KG1 (cell line): ENCODE measurements around the gene ERLEC1.
"Not testable (repeated sequence)": the region's sequence is repeated elsewhere in the genome, so short reads cannot be mapped to it uniquely, and the experiment has no call there.

ENCODE experiments used
- DNase-seq: peaks from one replicate; lab custom pipeline; 2025; lab: John Stamatoyannopoulos, UW

The ERLEC1 gene

DNA sequence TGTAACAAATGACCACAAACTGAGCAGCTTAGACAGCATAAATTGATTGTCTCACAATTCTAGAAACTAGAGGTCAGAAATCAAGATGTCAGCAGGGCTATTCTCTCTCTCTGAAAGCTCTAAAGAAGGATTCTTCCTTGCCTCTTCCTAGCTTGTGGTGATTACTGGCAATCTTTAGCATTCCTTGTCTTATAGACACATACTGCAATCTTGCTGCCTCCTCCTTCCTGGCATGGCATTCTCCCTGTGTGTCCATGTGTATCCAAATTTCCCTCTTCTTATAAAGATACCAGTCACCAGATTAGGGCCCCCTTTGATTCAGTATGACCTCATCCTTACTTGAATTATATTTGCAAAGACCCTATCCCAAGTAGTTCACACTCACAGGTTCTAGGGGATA, 2.4 kb upstream of the ERLEC1 start:
- DNase-seq, result no peak

DNA sequence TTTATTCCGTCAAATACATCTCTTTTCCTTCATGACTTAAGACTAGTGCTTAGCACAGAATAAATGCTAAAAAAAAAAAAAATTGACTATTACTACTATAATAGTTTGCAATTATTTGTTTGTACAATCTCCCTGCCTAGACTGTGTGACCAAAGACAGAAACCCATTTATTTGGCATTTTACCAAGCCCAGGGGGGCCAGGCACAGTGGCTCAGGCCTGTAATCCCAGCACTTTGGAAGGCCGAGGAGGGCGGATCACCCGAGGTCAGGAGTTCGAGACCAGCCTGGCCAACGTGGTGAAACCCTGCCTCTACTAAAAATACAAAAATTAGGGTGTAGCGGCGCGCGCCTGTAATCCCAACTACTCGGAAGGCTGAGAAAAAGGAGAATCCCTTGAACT, 1.5 kb upstream of the ERLEC1 start:
- DNase-seq, result no peak

DNA sequence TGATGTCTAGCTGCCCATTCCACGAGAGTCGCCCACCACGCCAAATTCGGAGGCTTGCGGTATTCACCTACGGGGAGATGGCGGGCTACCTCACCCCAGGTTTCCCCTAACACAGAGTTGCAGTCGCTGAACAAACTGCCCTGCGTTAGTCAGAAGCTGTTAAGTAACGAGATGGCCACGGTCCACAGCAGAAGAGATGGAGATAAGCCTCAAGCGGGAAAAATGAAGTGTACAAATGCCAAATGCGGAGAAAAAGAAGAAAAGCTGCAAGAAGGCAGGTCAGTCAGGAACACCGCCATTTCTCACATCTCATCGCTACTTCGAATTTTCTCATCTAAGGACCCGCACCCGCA, 516 bp upstream of the ERLEC1 start:
- DNase-seq, result no peak

DNA sequence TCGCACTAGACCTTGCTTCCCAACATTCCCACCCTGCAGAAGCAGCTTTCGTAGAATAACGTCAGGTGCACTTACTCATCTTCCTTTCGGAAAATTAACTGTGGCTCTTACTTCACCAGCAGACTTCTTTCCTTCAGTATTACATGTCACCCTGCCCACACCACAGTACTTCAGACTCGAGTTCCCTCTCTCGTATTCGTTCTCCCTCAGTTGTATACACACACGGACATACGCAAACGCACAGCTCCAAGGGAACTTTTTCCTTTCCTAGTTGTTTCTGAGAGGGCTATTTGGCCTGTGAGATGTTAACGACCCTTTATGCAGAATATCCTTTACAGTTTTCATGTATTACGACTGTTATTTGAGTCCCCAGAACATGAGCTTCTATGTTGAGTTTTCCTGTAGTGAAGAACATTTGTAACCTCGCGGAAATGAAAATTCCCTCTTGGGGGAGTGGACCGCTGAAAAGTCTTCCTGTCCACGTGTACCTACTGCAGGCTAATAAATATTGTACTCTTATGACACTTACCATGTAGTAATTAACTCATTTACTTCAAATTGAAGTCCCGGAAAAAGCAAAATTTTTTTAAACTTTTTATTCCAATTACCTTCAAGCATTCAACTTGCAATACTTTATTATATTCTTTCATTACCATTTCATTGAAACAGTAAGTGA, 908 bp downstream of the ERLEC1 start:
- DNase-seq, result no peak

DNA sequence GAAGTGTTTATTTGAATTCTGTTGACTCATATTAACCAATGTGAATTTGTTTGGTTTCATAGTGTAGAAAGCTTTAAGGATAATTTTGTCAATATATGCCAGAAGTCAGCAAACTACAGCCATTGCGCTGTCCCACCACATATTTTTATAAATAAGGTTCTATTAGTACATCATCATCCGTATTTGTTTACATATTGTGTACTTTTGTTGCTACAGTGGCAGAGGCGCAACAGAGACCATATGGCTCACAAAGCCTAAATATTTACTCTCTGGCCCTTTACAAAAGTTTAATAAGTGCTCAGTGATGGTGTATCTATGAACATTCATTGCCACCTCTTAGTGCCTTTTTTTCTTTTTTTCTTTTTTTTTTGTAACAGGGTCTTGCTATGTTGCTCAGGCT, 6.4 kb downstream of the ERLEC1 start:
- DNase-seq, result no peak

DNA sequence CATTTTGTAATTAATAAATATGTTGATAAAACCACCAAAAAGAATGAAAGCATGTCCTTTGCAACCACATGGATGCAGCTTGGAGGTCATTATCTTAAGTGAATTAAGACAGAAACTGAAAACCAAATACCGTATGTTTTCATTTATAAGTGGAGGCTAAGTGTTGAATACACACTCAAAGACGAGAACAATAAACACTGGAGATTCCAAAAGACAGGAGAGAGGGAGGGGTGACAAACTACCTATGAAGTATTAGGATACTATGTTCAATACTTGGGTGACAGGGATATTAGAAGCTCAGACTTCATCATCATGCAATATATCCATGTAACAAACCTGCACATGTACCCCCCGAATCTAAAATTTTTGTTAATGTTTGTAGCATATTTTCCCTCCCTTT, 7.0 kb downstream of the ERLEC1 start:
- DNase-seq, result no peak

DNA sequence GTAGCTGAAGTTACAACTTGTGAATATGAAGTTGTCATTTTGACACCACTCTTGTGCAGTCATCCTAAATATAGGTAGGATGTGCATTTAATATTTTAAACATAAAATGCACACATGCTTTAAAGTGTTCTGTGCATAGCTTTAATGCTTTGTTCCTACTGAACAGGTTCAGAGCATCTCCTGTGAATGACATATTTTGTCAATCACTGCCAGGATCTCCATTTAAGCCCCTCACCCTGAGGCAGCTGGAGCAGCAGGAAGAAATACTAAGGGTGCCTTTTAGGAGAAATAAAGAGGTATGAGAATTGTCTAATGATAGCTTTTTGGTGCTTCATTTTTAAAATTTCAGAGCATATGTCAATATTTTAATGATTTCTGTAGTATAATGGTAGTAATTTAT, 14.7 kb downstream of the ERLEC1 start:
- DNase-seq, result no peak

DNA sequence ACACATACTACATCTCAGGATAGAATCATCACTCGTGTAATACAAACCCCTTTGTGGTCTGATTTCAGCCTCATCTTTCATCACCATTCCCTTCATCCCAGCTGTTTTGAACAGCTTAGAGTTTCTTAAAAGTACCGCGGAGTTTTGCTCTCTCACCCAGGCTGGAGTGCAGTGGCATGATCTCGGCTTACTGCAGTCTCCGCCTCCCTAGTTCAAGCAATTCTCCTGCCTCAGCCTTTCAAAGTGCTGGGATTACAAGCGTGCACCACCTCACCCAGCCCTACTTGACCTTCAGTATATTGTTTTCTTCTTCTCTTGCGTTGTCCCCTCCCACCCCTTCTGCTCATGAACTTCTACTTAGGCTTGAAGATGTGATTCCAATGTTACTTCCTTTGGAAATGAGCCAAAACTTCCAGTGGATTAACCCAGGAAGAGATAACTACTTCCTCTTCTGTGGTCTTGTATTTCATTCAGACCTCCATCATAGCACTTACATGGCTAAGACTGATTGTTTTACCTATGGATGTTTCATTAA, 15.8 kb downstream of the ERLEC1 start:
- no peak for DNase-seq

DNA sequence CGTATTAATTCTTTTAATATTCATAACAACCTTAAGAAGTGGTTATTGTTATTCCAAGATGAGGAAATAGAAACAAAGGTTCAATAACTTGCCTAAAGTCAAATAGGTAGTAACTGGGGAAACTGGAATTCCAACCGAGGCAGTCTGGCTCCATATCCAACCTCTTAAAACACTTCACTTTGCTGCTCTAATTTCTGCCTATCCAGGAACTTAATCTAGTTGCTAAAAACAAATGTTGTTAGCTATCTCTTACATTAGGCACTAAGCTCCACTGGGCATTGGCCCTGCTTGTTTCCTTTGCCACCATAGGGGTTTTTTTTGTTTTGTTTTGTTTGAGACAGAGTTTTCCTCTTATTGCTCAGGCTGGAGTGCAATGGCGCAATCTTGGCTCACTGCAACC, 24.8 kb downstream of the ERLEC1 start:
- no peak for DNase-seq

DNA sequence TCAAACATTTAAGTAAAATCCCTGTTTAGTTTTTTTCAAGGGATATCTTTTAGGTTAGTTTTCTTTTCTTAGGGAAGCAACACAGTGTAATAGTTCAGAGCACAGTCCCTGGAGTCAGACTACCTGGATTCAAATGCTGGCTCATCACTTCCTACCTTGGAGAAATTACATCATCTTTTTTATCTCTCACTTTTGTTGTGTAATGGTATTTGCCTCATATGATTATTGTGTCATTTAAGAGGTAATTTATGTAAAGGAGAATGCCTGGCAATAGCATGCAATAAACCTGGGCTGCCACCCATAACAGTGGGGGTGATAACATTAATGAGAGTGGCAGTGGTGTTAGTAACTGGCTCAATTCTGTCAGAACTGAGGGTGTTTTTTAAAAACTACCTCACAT, 26.3 kb downstream of the ERLEC1 start:
- DNase-seq, result no peak

DNA sequence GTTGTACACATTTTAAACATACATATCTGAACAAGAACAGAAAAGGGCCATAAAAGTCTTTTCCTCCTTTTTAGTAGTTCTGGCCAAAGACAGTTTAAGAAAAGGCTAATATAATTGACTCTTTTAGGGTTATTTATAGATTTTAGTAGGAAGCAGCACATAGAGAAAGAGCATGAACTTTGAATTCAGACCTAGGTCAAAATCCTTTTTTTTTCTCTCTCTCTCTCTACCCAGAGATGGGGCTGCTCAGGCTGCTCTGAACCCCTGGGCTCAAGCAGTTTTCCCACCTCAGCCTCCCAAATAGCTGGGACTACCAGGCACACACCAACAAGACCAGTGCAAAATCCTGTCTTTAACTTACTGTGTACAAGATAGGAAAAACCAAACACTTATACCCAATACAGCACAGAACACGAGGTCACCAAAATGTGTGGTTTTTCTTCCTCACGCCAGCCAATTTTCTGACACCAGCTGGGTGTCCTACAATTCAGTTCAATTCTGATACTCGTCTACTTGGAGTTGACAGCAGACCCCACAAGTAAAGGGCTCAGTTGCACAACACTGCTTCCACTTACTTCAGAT, 32.1 kb downstream of the ERLEC1 start:
- DNase-seq, result no peak

DNA sequence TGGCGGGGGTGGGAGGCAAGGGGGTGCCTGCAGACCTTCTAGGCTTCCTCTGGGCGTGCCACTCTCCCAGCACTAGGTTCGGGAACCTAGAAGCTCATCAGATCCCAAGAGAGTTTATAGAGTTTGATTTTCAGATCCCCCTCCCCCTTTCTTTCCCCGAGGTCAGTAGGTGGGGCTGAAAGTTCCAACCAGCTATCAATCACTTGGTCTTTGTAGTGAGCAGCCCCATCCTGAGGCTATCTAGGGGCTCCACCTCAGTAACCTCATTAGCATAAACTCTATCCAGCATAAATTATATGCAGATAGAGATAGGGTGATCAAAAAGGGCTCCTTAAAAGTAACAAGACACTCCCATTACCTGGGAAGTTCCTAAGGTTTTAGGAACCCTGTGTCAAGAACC, 32.8 kb downstream of the ERLEC1 start:
- DNase-seq, result no peak

DNA sequence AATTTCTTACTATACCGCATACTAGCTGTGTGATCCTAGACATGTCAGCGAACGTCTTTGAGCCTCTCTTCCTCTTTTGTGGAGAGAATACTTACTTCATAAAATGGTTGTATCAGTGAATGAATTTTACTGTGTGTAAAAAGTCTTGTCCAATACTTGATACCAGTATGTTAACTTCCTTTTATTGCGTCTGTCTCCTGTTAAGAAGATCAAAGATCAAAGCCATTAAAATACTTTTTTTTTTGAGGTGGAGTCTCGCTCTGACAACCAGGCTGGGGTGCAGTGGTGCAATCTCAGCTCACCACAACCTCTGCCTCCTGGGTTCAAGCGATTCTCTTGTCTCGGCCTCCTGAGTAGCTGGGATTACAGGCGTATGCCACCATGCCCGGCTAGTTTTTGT, 33.2 kb downstream of the ERLEC1 start:
- no peak for DNase-seq

DNA sequence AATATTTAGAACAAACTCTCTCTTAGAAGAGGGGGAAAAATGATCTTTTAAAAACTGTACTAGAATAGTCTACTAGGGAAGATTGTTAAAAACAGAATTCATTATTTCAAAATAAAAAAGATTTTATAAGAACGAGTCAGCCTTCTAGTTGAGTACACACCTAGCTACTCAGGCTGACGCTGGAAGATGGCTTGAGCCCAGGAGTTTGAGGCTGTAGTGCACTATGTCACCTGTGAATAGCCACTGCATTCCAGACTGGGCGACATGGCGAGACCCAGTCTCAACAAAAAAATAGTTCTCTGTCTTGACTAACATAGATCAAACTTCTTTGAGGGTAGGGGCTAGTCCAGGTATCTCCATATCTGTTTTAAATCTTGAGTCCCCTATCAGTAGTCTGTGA, 33.9 kb downstream of the ERLEC1 start:
- DNase-seq, result no peak

DNA sequence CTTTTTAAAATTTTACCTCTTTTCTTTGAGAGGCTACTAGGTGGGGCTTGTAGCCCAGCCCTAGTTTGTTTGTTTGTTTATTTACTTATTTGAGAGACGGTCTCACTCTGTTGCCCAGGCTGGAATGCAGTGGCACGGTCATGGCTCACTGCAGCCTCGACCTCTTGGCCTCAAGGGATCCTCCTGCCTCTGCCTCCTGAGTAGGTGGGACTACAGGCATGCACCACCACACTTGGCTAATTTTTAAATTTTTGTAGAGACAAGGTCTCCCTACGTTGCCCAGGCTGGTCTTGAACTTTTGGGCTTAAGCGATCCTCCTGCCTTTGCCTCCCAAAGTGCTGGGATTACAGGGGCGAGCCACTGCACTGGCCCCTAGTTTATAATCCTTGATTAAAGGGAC, 35.0 kb downstream of the ERLEC1 start:
- no peak for DNase-seq

DNA sequence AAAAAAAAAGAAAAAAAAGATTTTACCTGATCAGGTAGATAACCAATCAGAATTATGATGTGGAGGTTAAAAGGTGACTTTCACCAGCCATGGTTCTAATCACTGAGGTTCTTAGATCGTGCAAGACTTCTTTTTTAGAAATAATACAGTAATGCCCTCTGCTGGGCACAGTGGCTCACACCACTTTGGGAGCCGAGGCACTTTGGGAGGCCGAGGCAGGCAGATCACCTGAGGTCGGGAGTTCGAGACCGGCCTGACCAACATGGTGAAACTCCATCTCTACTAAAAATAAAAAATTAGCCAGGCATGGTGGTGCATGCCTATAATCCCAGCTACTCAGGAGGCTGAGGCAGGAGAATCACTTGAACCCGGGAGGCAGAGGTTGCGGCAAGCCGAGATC, 36.8 kb downstream of the ERLEC1 start:
- not testable (repeated sequence) for DNase-seq

DNA sequence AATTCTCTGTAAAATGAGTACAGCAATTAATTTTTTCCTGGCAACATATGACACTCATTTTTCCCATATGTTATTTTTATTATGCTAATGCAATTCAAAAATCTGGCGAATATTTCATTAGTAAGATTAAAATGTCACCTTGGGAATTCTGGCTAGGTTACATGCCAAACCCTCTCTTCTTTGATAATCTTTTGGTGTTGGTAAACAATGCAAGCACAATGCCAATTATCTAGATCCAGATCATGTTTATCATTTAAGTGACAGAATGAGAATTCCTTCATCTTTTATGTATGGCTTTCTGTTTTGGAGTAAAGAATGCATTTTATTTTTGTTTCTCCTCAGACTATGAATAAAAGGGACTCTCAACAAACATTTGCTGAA, 39.2 kb downstream of the ERLEC1 start:
- no peak for DNase-seq

DNA sequence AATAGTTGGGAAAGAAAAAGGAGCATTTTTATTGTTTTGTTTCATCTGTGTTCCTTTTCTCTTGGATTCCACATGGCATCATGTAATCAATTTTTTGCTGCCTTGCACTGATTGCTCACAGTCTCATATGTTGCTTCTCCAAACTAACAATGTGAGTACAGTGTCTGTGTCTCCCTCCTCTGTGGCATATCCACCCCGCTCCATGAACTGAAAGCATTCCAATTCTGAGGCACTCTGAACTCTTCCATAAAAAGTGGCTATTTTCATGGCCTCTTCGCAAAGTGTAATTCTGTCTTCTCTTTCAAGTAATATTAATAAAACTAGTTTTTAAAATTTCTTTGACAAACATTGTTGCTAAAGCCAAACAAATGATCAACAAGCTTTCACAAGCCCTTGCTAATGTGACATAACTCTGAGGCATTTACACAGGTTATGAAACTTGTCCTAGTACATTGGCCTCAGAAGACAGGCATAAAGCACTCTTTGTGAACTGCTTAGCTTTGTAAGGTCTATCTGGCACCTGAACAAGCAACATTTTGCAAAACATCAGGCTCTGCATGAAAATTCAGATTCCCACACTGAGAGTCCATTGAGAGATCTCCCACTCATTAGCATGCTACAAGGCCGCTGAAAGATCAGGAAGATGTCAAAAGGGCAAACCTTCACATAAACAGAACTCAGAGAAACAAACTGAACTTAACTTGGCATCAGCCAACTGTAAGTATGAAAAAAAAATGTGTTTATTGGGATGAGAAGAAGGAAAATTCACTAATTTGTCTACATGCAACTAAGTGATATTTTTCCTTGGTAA, 39.9 kb downstream of the ERLEC1 start:
- no peak for DNase-seq

DNA sequence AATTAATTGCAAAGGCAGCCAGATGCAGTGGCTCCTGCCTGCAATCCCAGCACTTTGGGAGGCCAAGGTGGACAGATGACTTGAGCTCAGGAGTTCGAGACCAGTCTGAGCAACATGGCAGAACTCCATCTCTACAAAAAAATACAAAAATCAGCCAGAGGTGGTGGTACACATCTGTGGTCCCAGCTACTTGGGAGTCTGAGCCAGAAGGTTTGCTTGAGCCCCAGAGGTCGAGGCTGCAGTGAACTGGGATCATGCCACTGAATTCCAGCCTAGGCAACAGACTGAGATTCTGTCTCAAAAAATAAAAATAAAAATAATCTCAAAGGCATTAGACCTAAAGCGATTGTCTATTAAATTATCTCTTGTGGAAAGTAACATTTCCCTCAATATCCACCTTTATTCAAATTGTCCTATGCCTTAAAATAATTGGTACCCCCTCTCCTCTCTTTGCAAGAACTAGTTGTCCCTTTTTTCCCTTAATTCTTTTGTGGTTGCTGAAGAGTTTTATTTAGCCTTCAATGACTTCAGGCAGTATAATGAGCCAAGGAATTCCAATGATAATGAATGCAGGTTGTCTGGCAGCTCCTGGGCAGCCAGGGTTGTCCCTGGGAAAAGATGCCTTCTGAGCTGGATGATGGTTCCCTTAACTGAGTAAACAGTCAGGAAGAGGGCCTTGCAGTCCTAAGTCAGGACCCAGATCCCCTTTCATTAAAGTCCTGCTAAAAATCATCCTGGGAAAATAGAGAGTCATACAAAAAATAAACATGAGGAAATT, 40.7 kb downstream of the ERLEC1 start:
- DNase-seq, result no peak

DNA sequence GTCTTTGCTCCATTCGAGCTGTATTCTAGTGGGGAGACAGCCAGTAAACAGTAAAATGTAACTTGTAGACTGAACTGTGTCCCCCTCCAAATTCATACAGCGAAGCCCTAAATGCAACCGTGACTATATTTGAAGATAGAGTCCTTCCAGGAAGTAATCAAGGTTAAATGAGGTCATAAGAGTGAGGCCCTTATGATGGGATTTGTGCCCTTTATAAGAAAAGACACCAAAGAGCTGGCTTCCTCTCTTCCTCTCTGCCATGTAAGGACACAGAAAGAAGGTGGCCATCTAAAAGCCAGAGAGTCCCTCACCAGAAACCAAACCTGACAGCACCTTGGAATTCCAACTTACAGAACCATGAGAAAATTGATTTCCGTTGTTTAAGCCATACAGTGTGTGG, 41.5 kb downstream of the ERLEC1 start:
- DNase-seq, result no peak

DNA sequence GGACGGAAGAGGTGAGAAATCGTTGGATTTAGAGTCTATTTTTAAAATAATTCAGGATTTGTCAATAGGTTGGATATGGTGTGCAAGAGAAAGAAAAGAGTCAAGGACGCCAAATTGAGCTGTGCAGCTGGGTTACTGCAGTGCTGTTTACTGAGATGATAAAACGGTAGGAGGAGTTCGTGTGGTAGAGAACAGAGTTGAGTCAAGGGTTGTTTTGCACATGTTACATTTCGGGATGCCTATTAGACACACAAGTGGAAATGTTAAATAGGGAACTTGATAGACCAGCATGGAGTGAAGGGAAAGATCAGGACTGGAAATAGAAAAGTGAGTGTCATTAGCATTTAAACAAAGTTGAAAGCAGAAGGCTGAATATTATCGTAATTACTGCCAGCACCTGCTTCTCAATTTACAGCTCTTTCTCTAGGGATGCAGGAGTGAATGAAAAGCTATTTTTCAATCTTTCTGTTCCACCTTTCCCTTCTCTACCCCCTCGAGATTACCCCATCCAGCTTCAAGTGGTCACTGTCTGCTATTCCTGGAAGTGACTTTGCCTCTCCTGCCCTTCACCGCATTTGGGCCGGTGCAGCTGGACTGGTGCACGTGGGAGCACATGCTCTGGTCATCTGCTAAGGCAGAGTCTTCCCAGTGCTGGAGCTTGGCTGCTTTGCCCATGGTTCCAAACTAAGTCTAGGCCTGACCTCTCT, 42.6 kb downstream of the ERLEC1 start:
- DNase-seq, result no peak

DNA sequence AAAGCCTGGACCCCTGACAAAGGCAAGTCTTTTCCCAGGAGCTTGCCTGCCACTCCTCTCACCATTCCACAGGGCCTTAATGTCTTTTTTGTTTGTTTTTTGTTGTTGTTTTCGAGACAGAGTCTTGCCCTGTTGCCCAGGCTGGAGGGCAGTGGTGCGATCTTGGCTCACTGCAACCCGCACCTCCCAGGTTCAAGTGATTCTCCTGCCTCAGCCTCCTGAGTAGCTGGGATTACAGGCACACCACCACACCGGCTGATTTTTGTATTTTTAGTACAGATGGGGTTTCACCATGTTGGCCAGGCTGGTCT, 43.1 kb downstream of the ERLEC1 start:
- DNase-seq, result not testable (repeated sequence)
